MM.1S (cell line): ENCODE results near the gene PRSS27.

Experiments used
- CTCF ChIP-seq: fragments of 300-600 bp; sonication (generic); IDR thresholded peaks from 2 replicates; pipeline ENCODE4 v1.5.1; 2016; ENCODE audit warnings: antibody characterized with exemption, low read length, mixed read lengths
- EZH2 ChIP-seq: fragments of 300-600 bp; sonication (generic); optimal IDR thresholded peaks from 2 replicates; pipeline ENCODE3; 2017; ENCODE audit warnings: low read depth, mild to moderate bottlenecking, antibody characterized with exemption, low read length, mixed read lengths

- TF ChIP-seq EZH2 (no peak), CTCF (no peak)
Measured at GRCh38 chr16:2664574-2664982, 55.4 kb downstream of the PRSS27 start.
